GM12878 (cell line): ENCODE data around the gene KIRREL1. TPM values are rescaled to one million over a fixed set of nuclear protein-coding genes. Genes with fewer than 3 reads are reported as not detected.

Experiments used
- ATAC-seq: fragments of 200-7000 bp; cut with Tn5 transposase; 3 replicates; pipeline ENCODE4 v1.9.1; 2020; ENCODE audit warnings: mild to moderate bottlenecking, moderate library complexity
- BruUV-seq: library from RNA; stranded (reverse); fragments of 400-500 nt; replicated peaks from 2 replicates; lab custom pipeline; 2021; lab: Mats Ljungman, UMichigan
- CTCF ChIA-PET: fragments of 300-600 bp; sonication (Branson Sonifier 250); formaldehyde crosslinking; extraction: SDS; loops from one replicate; lab custom pipeline; 2021; ENCODE audit warnings: inconsistent platforms; lab: Yijun Ruan, JAX
- POLR2A ChIA-PET: fragments of 350-600 bp; formaldehyde crosslinking; extraction: SDS; loops from one replicate; lab custom pipeline; 2021; ENCODE audit warnings: inconsistent platforms; lab: Charles Lee
- RAD21 ChIA-PET: fragments of 300-600 bp; sonication (Branson Sonifier 250); formaldehyde crosslinking; loops from one replicate; lab custom pipeline; 2023; ENCODE audit warnings: antibody characterized with exemption; ENCODE audit not compliant: unreplicated experiment; lab: Charles Lee
- SMC1A ChIA-PET: fragments of 300-600 bp; sonication (Branson Sonifier 250); formaldehyde crosslinking; loops from one replicate; lab custom pipeline; 2023; ENCODE audit not compliant: unreplicated experiment, uncharacterized antibody; lab: Charles Lee
- DNase-seq: peaks from one replicate; pipeline ENCODE4 v3.0.0-alpha.2; 2011; ENCODE audit warnings: low read depth, low spot score
- FAIRE-seq: peaks from 3 replicates; lab custom pipeline; 2011; peaks lifted over from hg19 to GRCh38; lab: Jason Lieb, UNC
- H2AFZ ChIP-seq: 2 replicates; pipeline ENCODE4 v1.6.0; 2011; ENCODE audit warnings: low read depth, low read length, control low read depth; ENCODE audit not compliant: control insufficient read depth
- H3K27ac ChIP-seq: 2 replicates; pipeline ENCODE4 v1.5.1; 2011; ENCODE audit warnings: control low read depth; ENCODE audit not compliant: control insufficient read depth, insufficient read depth
- H3K27me3 ChIP-seq, 2 experiments: replicated peaks in 1 of 2; 2 replicates each; pipeline versions ENCODE4 v1.6.0 to v1.6.1; 2011; ENCODE audit warnings: low read length in 1 of 2; ENCODE audit not compliant: control insufficient read depth in 2 of 2, insufficient read depth in 2 of 2
- H3K36me3 ChIP-seq, 2 experiments: 2 replicates each; pipeline ENCODE4 v1.5.1; 2011; ENCODE audit warnings: low read length in 1 of 2; ENCODE audit not compliant: control insufficient read depth in 2 of 2, insufficient read depth in 2 of 2
- H3K4me1 ChIP-seq: 2 replicates; pipeline ENCODE4 v1.6.1; 2011; ENCODE audit warnings: mild to moderate bottlenecking, low read length, moderate library complexity, mixed read lengths; ENCODE audit not compliant: control insufficient read depth, insufficient read depth
- H3K4me2 ChIP-seq: 2 replicates; pipeline ENCODE4 v1.6.0; 2011; ENCODE audit warnings: control low read depth; ENCODE audit not compliant: control insufficient read depth, insufficient read depth
- H3K4me3 ChIP-seq: fragments of 200-600 bp; sonication (generic); 2 replicates; pipeline ENCODE4 v1.5.1; 2016
- H3K79me2 ChIP-seq: 2 replicates; pipeline ENCODE4 v1.6.0; 2011; ENCODE audit warnings: low read length; ENCODE audit not compliant: control insufficient read depth, insufficient read depth
- H3K9ac ChIP-seq: 2 replicates; pipeline ENCODE4 v1.8.0; 2011; ENCODE audit warnings: low read length, control low read depth, mixed read lengths; ENCODE audit not compliant: control insufficient read depth, insufficient read depth
- H3K9me3 ChIP-seq: replicated peaks from 3 replicates; pipeline ENCODE4 v1.5.1; 2011; ENCODE audit warnings: mild to moderate bottlenecking, low read length; ENCODE audit not compliant: control insufficient read depth, insufficient read depth
- H4K20me1 ChIP-seq: 2 replicates; pipeline ENCODE4 v1.6.0; 2011; ENCODE audit not compliant: control insufficient read depth, insufficient read depth
- EP300 ChIP-seq, 2 experiments: fragments of 150-350 bp in 1 of 2; IDR thresholded peaks; 2 replicates each; pipeline ENCODE4 v1.6.1; 2011 to 2012; ENCODE audit warnings: low read depth in 2 of 2, low read length in 2 of 2, borderline replicate concordance in 1 of 2, improper control_type of control experiment in 1 of 2, inconsistent platforms in 1 of 2; ENCODE audit not compliant: control insufficient read depth in 1 of 2
- FOS ChIP-seq: IDR thresholded peaks from 3 replicates; pipeline ENCODE4 v1.6.1; 2011; ENCODE audit warnings: borderline replicate concordance; ENCODE audit not compliant: insufficient read length; ENCODE audit errors: extremely low read depth
- HCFC1 ChIP-seq: fragments of 150-350 bp; IDR thresholded peaks from 2 replicates; pipeline ENCODE4 v1.6.1; 2014; ENCODE audit warnings: low read length
- IKZF2 ChIP-seq, 2 experiments: fragments of 450-650 bp; IDR thresholded peaks; 2 replicates each; pipeline ENCODE4 v1.6.1; 2017; ENCODE audit warnings: mild to moderate bottlenecking in 2 of 2, moderate library complexity in 2 of 2
- NFYB ChIP-seq: IDR thresholded peaks from 2 replicates; pipeline ENCODE4 v1.6.1; 2011; ENCODE audit warnings: low read depth, mild to moderate bottlenecking, low read length, improper control_type of control experiment, moderate library complexity; ENCODE audit not compliant: insufficient read depth
- NRF1 ChIP-seq: conservative IDR thresholded peaks from 2 replicates; pipeline ENCODE4 v1.6.1; 2011; ENCODE audit warnings: mild to moderate bottlenecking, low read depth, low read length, improper control_type of control experiment
- PBX3 ChIP-seq: IDR thresholded peaks from 2 replicates; pipeline ENCODE4 v1.6.1; 2011; ENCODE audit warnings: mild to moderate bottlenecking, low read depth, low read length, moderate library complexity; ENCODE audit not compliant: insufficient replicate concordance
- SMAD1 ChIP-seq: fragments of 450-650 bp; IDR thresholded peaks from 2 replicates; pipeline ENCODE4 v1.6.1; 2018; ENCODE audit warnings: mild to moderate bottlenecking, low read depth; ENCODE audit not compliant: partially characterized antibody
- TBL1XR1 ChIP-seq: IDR thresholded peaks from 2 replicates; pipeline ENCODE4 v1.6.1; 2012; ENCODE audit warnings: low read depth, low read length, improper control_type of control experiment
- ZBED1 ChIP-seq: IDR thresholded peaks from 2 replicates; pipeline ENCODE4 v1.6.1; 2016; ENCODE audit warnings: borderline replicate concordance
- ZNF207 ChIP-seq: fragments of 450-650 bp; IDR thresholded peaks from 2 replicates; pipeline ENCODE4 v1.6.1; 2014; ENCODE audit warnings: antibody characterized with exemption, mild to moderate bottlenecking, borderline replicate concordance
- ZNF384 ChIP-seq: IDR thresholded peaks from 2 replicates; pipeline ENCODE4 v1.6.1; 2012; ENCODE audit warnings: low read depth, mild to moderate bottlenecking, low read length, improper control_type of control experiment, borderline replicate concordance
- ZNF622 ChIP-seq: fragments of 450-650 bp; IDR thresholded peaks from 2 replicates; pipeline ENCODE4 v1.6.1; 2017; ENCODE audit warnings: mild to moderate bottlenecking, inconsistent platforms
- WGBS: methylation state at CpG from one replicate; pipeline ENCODE4 v1.1.6; 2016; ENCODE audit warnings: low lambda C conversion rate; ENCODE audit not compliant: insufficient replicate concordance, insufficient coverage; ENCODE audit errors: missing lambda C conversion rate; 5-methylcytosine and 5-hydroxymethylcytosine counted together
- in situ Hi-C: fragments of 300-500 bp; cut with MboI; formaldehyde crosslinking; loops from 9 replicates; pipeline ENCODE4 v1.14.3; 2018; ENCODE audit warnings: mixed read lengths
- intact Hi-C: fragments of 100-400 bp; cut with micrococcal nuclease; formaldehyde crosslinking; loops from one replicate; pipeline ENCODE4 v1.14.2; 2022; ENCODE audit not compliant: unreplicated experiment
- polyA plus RNA-seq, 11 experiments: library from polyadenylated mRNA; depleted of rRNA in 4 of 11; unstranded in 6 of 11; stranded (reverse) in 5 of 11; fragments of >200 nt; fragmentation: Nextera tagmentation in 4 of 11; fragmentation: Illumina TruSeq in 1 of 11; extraction: Ambion mirVana in 4 of 11; extraction: Trizol in 1 of 11; gene quantifications; 1 replicate in 1 of 11; 2 replicates in 10 of 11; pipeline versions ENCODE4 v1.2.1 to v1.2.3, GENCODE V29; 2011 to 2016; ENCODE audit warnings: inconsistent platforms in 2 of 11, missing spikeins in 2 of 11, low read depth in 1 of 11
- total RNA-seq, 4 experiments: library from RNA; depleted of rRNA in 3 of 4; stranded (reverse); fragments of >200 nt in 3 of 4; fragmentation: Illumina TruSeq in 1 of 4; extraction: Trizol in 1 of 4; gene quantifications; 2 replicates each; pipeline versions ENCODE4 v1.2.1 to v1.2.3, GENCODE V29; 2013 to 2021
- TF ChIP-seq, protein P1 (sequence below): fragments of 450-650 bp; IDR thresholded peaks from 2 replicates; pipeline ENCODE4 v1.6.1; 2017; ENCODE audit warnings: antibody characterized with exemption, mild to moderate bottlenecking, moderate library complexity

The KIRREL1 gene
- total and polyA plus RNA-seq, 10 of the 15 experiments (the other 5 are each of a cell fraction or from before 2014, with no cell fraction given), result 0.15 TPM; not detected in 9

DNA sequence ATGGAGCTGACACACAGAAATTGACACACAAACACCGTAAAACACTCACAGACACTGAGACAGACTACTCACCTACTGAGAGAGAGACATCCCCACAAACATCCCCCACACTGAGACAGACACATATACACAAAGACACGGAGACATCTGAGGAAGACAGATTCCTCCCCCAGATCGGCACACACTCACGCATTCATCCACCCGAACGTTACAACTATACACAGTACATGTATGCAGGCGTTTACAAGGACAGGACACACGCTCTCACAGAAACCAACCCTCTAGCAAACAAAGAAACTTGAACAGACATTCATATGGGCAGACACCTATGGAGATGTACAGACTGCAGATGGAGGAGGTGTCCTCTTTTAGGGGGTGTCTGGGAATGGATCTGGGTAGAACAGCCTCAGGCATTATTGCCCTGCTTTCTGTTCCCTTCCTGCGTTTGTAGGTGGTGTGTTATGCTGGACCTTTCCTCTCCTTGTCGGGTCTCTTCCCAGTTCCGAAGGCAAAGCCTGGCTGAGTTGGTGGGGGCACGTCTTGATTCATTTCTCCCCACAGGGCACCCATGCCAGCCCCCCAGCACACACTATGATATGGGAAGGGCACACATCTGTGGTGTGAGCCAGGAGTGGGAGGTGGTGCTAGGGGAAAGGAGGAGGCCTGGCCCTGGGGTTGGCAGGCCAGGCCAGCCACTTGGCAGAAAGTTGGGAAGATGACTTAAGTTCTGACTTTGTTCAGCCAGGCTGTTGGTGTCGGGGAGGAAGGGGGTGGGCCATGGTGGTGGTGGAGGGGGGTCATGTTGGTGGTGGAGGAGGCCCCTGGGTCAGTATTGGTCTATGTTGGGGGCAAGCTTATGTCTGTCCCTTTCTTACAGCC lies 1.5 kb downstream of the KIRREL1 start:
- FAIRE-seq, result no peak
- no TSS peak for BruUV-seq
- H4K20me1 ChIP-seq, result peaks cover 2% of the 10 kb centered on the region; the same call in 1 of the 2 replicates
- no peak for DNase-seq
- SMC1A ChIA-PET, result no interaction called here
- POLR2A ChIA-PET, result no interaction called here
- H3K4me3 ChIP-seq, result no peak overlapping the region
- RAD21 ChIA-PET, result no interaction called here
- H3K9me3 ChIP-seq, result no peaks in the 10 kb centered on the region
- TF ChIP-seq TBL1XR1 (no peak), IKZF2 (IDR thresholded peaks at IDR 0.05) (no peak), PBX3 (no peak), ZBED1 (no peak), EP300 (IDR thresholded peaks at IDR 0.05; ENCODE audit: borderline replicate concordance in 1 of 2, control insufficient read depth in 1 of 2, low read depth in 2 of 2, low read length in 2 of 2) (no peak), HCFC1 (no peak), ZNF384 (no peak), SMAD1 (no peak), NFYB (no peak), NRF1 (no peak), ZNF622 (no peak), FOS (no peak), ZNF207 (no peak)
- TF ChIP-seq, protein P1, sequence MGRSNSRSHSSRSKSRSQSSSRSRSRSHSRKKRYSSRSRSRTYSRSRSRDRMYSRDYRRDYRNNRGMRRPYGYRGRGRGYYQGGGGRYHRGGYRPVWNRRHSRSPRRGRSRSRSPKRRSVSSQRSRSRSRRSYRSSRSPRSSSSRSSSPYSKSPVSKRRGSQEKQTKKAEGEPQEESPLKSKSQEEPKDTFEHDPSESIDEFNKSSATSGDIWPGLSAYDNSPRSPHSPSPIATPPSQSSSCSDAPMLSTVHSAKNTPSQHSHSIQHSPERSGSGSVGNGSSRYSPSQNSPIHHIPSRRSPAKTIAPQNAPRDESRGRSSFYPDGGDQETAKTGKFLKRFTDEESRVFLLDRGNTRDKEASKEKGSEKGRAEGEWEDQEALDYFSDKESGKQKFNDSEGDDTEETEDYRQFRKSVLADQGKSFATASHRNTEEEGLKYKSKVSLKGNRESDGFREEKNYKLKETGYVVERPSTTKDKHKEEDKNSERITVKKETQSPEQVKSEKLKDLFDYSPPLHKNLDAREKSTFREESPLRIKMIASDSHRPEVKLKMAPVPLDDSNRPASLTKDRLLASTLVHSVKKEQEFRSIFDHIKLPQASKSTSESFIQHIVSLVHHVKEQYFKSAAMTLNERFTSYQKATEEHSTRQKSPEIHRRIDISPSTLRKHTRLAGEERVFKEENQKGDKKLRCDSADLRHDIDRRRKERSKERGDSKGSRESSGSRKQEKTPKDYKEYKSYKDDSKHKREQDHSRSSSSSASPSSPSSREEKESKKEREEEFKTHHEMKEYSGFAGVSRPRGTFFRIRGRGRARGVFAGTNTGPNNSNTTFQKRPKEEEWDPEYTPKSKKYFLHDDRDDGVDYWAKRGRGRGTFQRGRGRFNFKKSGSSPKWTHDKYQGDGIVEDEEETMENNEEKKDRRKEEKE, result no peak
- H3K27ac ChIP-seq, result no peak overlapping the region
- CTCF ChIA-PET, result interaction anchor here (0.6 to 1.4 kb wide), 3 partner anchors 128 to 342 kb away, joined by 3 to 5 read pairs (median 3); no protein-coding TSS in a partner anchor
- 42% methylated on average over 12 of the region's 13 CpGs for WGBS
- no peaks in the 10 kb centered on the region for H3K36me3 ChIP-seq
- no peak overlapping the region for H3K4me2 ChIP-seq
- no peak overlapping the region for H3K9ac ChIP-seq
- H3K79me2 ChIP-seq, result no peaks in the 10 kb centered on the region
- in situ Hi-C loops (no loop called here), intact Hi-C loops (loop anchor here (5.0 kb wide), 1 partner anchor 92 kb away; no protein-coding TSS in a partner anchor)
- no peak for ATAC-seq
- H3K27me3 ChIP-seq, result peaks cover 6 to 23% of the 10 kb centered on the region in 2 experiments; a peak in 3 of 4 replicates
- H2AFZ ChIP-seq, result no peak overlapping the region
- H3K4me1 ChIP-seq, result no peaks in the 10 kb centered on the region
